Central memory CD8-positive, alpha-beta T cell (primary cell): ENCODE results near the gene ACTA1.
"Not testable (repeated sequence)": the region's sequence is repeated elsewhere in the genome, so short reads cannot be mapped to it uniquely, and the experiment has no call there.

Experiments
- ATAC-seq: fragments of 150-1000 bp; cut with Tn5 transposase; replicated peaks from 2 replicates; pipeline ENCODE4 v1.10.0; 2022; ENCODE audit warnings: mild to moderate bottlenecking, moderate FRiP score, moderate number of reproducible peaks; ENCODE audit not compliant: poor library complexity, severe bottlenecking; ENCODE audit errors: extremely low read depth
- DNase-seq, 2 donors: peaks; one replicate each; pipeline ENCODE4 v3.0.0; 2021; ENCODE audit warnings: low spot score in 2 of 2
- H3K27ac Mint-ChIP-seq: one replicate; pipeline ENCODE4 v1.8.0; 2022; ENCODE audit warnings: low read depth, mild to moderate bottlenecking, moderate library complexity, mixed read lengths
- H3K27me3 Mint-ChIP-seq: one replicate; pipeline ENCODE4 v1.8.0; 2022; ENCODE audit warnings: mixed read lengths
- H3K36me3 Mint-ChIP-seq: one replicate; pipeline ENCODE4 v1.8.0; 2022; ENCODE audit warnings: mild to moderate bottlenecking, moderate library complexity, mixed read lengths; ENCODE audit not compliant: insufficient read depth
- H3K4me1 Mint-ChIP-seq: one replicate; pipeline ENCODE4 v1.8.0; 2022; ENCODE audit warnings: mixed read lengths
- H3K4me3 Mint-ChIP-seq: one replicate; pipeline ENCODE4 v1.8.0; 2022; ENCODE audit warnings: mild to moderate bottlenecking, moderate library complexity, mixed read lengths
- H3K9me3 Mint-ChIP-seq: one replicate; pipeline ENCODE4 v1.8.0; 2022; ENCODE audit warnings: mixed read lengths

Gene ACTA1

GRCh38 chr1:229434641-229435051 lies 752 bp upstream of the ACTA1 start:
- ATAC-seq: no peak

GRCh38 chr1:229433364-229434004 lies 410 bp downstream of the ACTA1 start:
- peaks cover 70% of the 10 kb centered on the region for H3K27me3 Mint-ChIP-seq
- no peak overlapping the region for H3K4me3 Mint-ChIP-seq
- H3K27ac Mint-ChIP-seq: no peak overlapping the region
- ATAC-seq (no peak), DNase-seq (no peak)
- H3K36me3 Mint-ChIP-seq: peaks cover 4% of the 10 kb centered on the region
- no peaks in the 10 kb centered on the region for H3K9me3 Mint-ChIP-seq
- H3K4me1 Mint-ChIP-seq: peaks cover 18% of the 10 kb centered on the region

More at GRCh38 chr1:229434641-229435051, 752 bp upstream of the ACTA1 start:
- H3K9me3 Mint-ChIP-seq: no peaks in the 10 kb centered on the region
- H3K27me3 Mint-ChIP-seq: peaks cover 64% of the 10 kb centered on the region
- no peak for DNase-seq
- peaks cover 4% of the 10 kb centered on the region for H3K36me3 Mint-ChIP-seq
- H3K4me3 Mint-ChIP-seq: no peak overlapping the region
- H3K27ac Mint-ChIP-seq: no peak overlapping the region
- peaks cover 18% of the 10 kb centered on the region for H3K4me1 Mint-ChIP-seq

- Mint-ChIP-seq H3K27me3 (peaks cover 76% of the 10 kb centered on the region), H3K36me3 (peaks cover 4% of the 10 kb centered on the region), H3K4me3 (no peak overlapping the region), H3K4me1 (peaks cover 18% of the 10 kb centered on the region), H3K9me3 (no peaks in the 10 kb centered on the region), H3K27ac (no peak overlapping the region)
- DNase-seq: no peak
- ATAC-seq: no peak
Observed at GRCh38 chr1:229432905-229433304, 989 bp downstream of the ACTA1 start.

GRCh38 chr1:229432116-229432461 lies 1.8 kb downstream of the ACTA1 start:
- DNase-seq (no peak), ATAC-seq (no peak)
- Mint-ChIP-seq H3K9me3 (no peaks in the 10 kb centered on the region), H3K36me3 (peaks cover 4% of the 10 kb centered on the region), H3K27me3 (peaks cover 83% of the 10 kb centered on the region), H3K27ac (no peak overlapping the region), H3K4me1 (peaks cover 18% of the 10 kb centered on the region), H3K4me3 (peak overlapping the region; percentile 77)

- ATAC-seq (no peak), DNase-seq (no peak)
- H3K9me3 Mint-ChIP-seq: no peaks in the 10 kb centered on the region
- H3K4me3 Mint-ChIP-seq: peak overlapping the region; percentile 77
- peaks cover 84% of the 10 kb centered on the region for H3K27me3 Mint-ChIP-seq
- H3K27ac Mint-ChIP-seq: no peak overlapping the region
- peaks cover 4% of the 10 kb centered on the region for H3K36me3 Mint-ChIP-seq
- peaks cover 18% of the 10 kb centered on the region for H3K4me1 Mint-ChIP-seq
Observed at GRCh38 chr1:229431284-229432115, 2.4 kb downstream of the ACTA1 start.

- Mint-ChIP-seq H3K4me1 (peaks cover 18% of the 10 kb centered on the region), H3K27me3 (peaks cover 87% of the 10 kb centered on the region), H3K4me3 (peak overlapping the region; percentile 77), H3K27ac (no peak overlapping the region), H3K36me3 (peaks cover 1% of the 10 kb centered on the region), H3K9me3 (no peaks in the 10 kb centered on the region)
- ATAC-seq (no peak), DNase-seq (no peak)
Observed at GRCh38 chr1:229430761-229431283, 3.1 kb downstream of the ACTA1 start.

- peaks cover 1% of the 10 kb centered on the region for H3K36me3 Mint-ChIP-seq
- peaks cover 18% of the 10 kb centered on the region for H3K4me1 Mint-ChIP-seq
- no peak overlapping the region for H3K4me3 Mint-ChIP-seq
- no peaks in the 10 kb centered on the region for H3K9me3 Mint-ChIP-seq
- ATAC-seq: no peak
- no peak for DNase-seq
- no peak overlapping the region for H3K27ac Mint-ChIP-seq
- peaks cover 82% of the 10 kb centered on the region for H3K27me3 Mint-ChIP-seq
Observed at GRCh38 chr1:229428256-229428655, 5.6 kb downstream of the ACTA1 start.

GRCh38 chr1:229427572-229427971 lies 6.3 kb downstream of the ACTA1 start:
- H3K4me1 Mint-ChIP-seq: peaks cover 18% of the 10 kb centered on the region
- DNase-seq: no peak
- no peak overlapping the region for H3K27ac Mint-ChIP-seq
- no peak for ATAC-seq
- no peak overlapping the region for H3K4me3 Mint-ChIP-seq
- peaks cover 1% of the 10 kb centered on the region for H3K36me3 Mint-ChIP-seq
- peaks cover 78% of the 10 kb centered on the region for H3K27me3 Mint-ChIP-seq
- no peaks in the 10 kb centered on the region for H3K9me3 Mint-ChIP-seq

GRCh38 chr1:229425564-229426159 lies 8.2 kb downstream of the ACTA1 start:
- DNase-seq: no peak
- Mint-ChIP-seq H3K27ac (no peak overlapping the region), H3K9me3 (no peaks in the 10 kb centered on the region), H3K4me1 (peaks cover 4% of the 10 kb centered on the region), H3K27me3 (peaks cover 70% of the 10 kb centered on the region), H3K4me3 (no peak overlapping the region), H3K36me3 (no peaks in the 10 kb centered on the region)
- no peak for ATAC-seq

- no peaks in the 10 kb centered on the region for H3K4me1 Mint-ChIP-seq
Observed at GRCh38 chr1:229420765-229421164, 13.1 kb downstream of the ACTA1 start.

GRCh38 chr1:229420224-229420623 lies 13.7 kb downstream of the ACTA1 start:
- ATAC-seq: no peak
- no peak overlapping the region for H3K27ac Mint-ChIP-seq

More at GRCh38 chr1:229420765-229421164, 13.1 kb downstream of the ACTA1 start:
- Mint-ChIP-seq H3K27ac (no peak overlapping the region), H3K27me3 (peaks cover 45% of the 10 kb centered on the region), H3K4me3 (no peak overlapping the region), H3K36me3 (no peaks in the 10 kb centered on the region), H3K9me3 (no peaks in the 10 kb centered on the region)
- ATAC-seq (no peak), DNase-seq (no peak)

GRCh38 chr1:229418586-229418985 lies 15.3 kb downstream of the ACTA1 start:
- not testable (repeated sequence) for H3K9me3 Mint-ChIP-seq, H3K4me3 Mint-ChIP-seq, H3K27ac Mint-ChIP-seq, H3K36me3 Mint-ChIP-seq, ATAC-seq, DNase-seq, H3K4me1 Mint-ChIP-seq
- peaks cover 26% of the 10 kb centered on the region for H3K27me3 Mint-ChIP-seq

More at GRCh38 chr1:229420224-229420623, 13.7 kb downstream of the ACTA1 start:
- H3K9me3 Mint-ChIP-seq: no peaks in the 10 kb centered on the region
- H3K36me3 Mint-ChIP-seq: no peaks in the 10 kb centered on the region
- no peak for DNase-seq
- H3K4me1 Mint-ChIP-seq: no peaks in the 10 kb centered on the region
- H3K27me3 Mint-ChIP-seq: peaks cover 40% of the 10 kb centered on the region
- no peak overlapping the region for H3K4me3 Mint-ChIP-seq
